Stomach (tissue), 9 donors: ENCODE data around the gene FHOD3. TPM values are rescaled to one million over a fixed set of nuclear protein-coding genes. Genes with fewer than 3 reads are reported as not detected.

Experiments used
- DNase-seq, 2 donors: peaks; one replicate each; pipeline versions ENCODE4 v3.0.0 to v3.0.0-alpha.2; 2013 to 2019
- H3K27ac ChIP-seq, 5 donors: fragments of 200-600 bp in 4 of 5; sonication (generic) in 4 of 5; one replicate each; pipeline ENCODE4 v1.5.1; 2013 to 2019; ENCODE audit warnings: mild to moderate bottlenecking in 1 of 5, moderate library complexity in 1 of 5
- H3K27me3 ChIP-seq, 3 donors: fragments of 200-600 bp; sonication (generic); one replicate each; pipeline ENCODE4 v1.5.1; 2017 to 2019; ENCODE audit warnings: mixed run types in 1 of 3
- H3K36me3 ChIP-seq, 4 donors: fragments of 200-600 bp; sonication (generic); 1 replicate in 3 of 4; 2 replicates in 1 of 4; pipeline ENCODE4 v1.5.1; 2016 to 2019
- H3K4me1 ChIP-seq, 4 donors: fragments of 200-600 bp; sonication (generic); one replicate each; pipeline ENCODE4 v1.5.1; 2016 to 2019
- H3K4me3 ChIP-seq, 4 donors: fragments of 200-600 bp; sonication (generic) in 3 of 4; one replicate each; pipeline ENCODE4 v1.5.1; 2016 to 2019; ENCODE audit warnings: mild to moderate bottlenecking in 1 of 4
- H3K9me3 ChIP-seq, 4 donors: fragments of 200-600 bp; sonication (generic); one replicate each; pipeline ENCODE4 v1.5.1; 2016 to 2019
- EP300 ChIP-seq: sonication (generic); formaldehyde crosslinking; IDR thresholded peaks from one replicate; pipeline ENCODE4 v1.6.1; 2017; ENCODE audit warnings: antibody characterized with exemption
- POLR2A ChIP-seq, 4 donors: fragments of 450-650 bp; IDR thresholded peaks; one replicate each; pipeline ENCODE4 v1.6.1; 2016; ENCODE audit warnings: antibody characterized with exemption in 4 of 4, control low read depth in 2 of 4, mild to moderate bottlenecking in 1 of 4, moderate library complexity in 1 of 4
- POLR2AphosphoS5 ChIP-seq, 3 donors: sonication (generic); formaldehyde crosslinking; IDR thresholded peaks; one replicate each; pipeline ENCODE4 v1.6.1; 2016; ENCODE audit warnings: antibody characterized with exemption in 3 of 3
- WGBS, 5 donors: extraction: QIAGEN DNeasy Blood & Tissue Kit in 3 of 5; methylation state at CpG; one replicate each; pipeline versions ENCODE4 v1.1.5 to v1.1.7; 2013 to 2018; 5-methylcytosine and 5-hydroxymethylcytosine counted together
- intact Hi-C: fragments of 100-400 bp; cut with DNase I; formaldehyde crosslinking; loops from one replicate; pipeline ENCODE4 v1.15.1; 2023; ENCODE audit warnings: low total_unique reads
- polyA plus RNA-seq, 3 donors: library from polyadenylated mRNA; stranded (reverse); fragments of 200-250 nt; gene quantifications; one replicate each; pipeline ENCODE4 v1.2.3, GENCODE V29; 2013
- total RNA-seq, 5 donors: library from RNA; depleted of rRNA; stranded (reverse); fragments of >200 nt; gene quantifications; one replicate each; pipeline versions ENCODE4 v1.1.0 to v1.2.3, GENCODE V29; 2014 to 2016
- TF ChIP-seq, protein P1 (sequence below), 7 experiments: fragments of 450-650 bp in 4 of 7; fragments of 200-600 bp in 3 of 7; sonication (generic) in 3 of 7; IDR thresholded peaks; one replicate each; pipeline ENCODE4 v1.5.1; 2016 to 2019; ENCODE audit warnings: antibody characterized with exemption in 7 of 7, control low read depth in 2 of 7, mild to moderate bottlenecking in 1 of 7
- donor health status: healthy with polysubstance abuse.
- donor health status: Bipolar disorder and iron deficiency.
- donor health status: healthy.

Gene FHOD3
- total and polyA plus RNA-seq, 8 donors: under 0.01 to 9.1 (median 4.6) TPM

DNA sequence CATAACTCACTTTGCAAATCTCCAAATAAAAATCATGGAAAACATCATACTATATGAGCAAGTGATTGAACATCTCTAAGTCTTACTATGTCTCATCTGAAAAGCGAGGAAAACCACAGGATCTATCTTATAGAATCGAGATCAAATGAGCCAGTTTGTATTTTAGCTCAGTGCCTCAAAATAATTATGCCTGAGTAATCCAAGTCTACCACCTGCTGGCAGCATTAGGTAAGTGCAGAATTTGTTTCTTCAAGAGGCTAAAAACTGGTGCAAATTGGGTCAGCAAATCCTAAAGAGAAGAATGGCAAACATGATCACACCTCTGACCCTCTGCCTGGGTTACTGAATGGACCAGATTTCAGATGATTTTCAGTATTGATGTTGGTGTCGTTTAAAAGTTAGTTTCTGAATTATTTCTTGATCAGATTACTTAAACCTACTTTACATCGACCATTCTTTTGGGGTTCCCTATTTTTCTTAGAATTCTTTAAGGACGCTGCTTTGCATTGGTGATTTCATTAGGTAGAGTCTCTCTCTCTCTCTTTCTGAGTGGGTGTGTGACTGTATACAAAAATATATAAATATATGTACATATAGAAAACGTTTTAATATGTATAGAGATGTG is 12.7 kb upstream of the FHOD3 start:
- WGBS, 5 donors: 27 to 34% (median 31%) methylated on average over 6 of the region's 6 CpGs
- Histone ChIP-seq H3K27me3 (peaks cover 3 to 22% (median 4%) of the 10 kb centered on the region in 3 donors), H3K9me3 (peaks cover 0 to 14% (median 5%) of the 10 kb centered on the region in 4 donors), H3K4me3 (no peak overlapping the region), H3K4me1 (no peaks in the 10 kb centered on the region), H3K27ac (no peak overlapping the region), H3K36me3 (no peaks in the 10 kb centered on the region)
- DNase-seq: peak in 1 of 2 donors; percentile 84
- no peak for TF ChIP-seq POLR2A (IDR thresholded peaks at IDR 0.05)
- TF ChIP-seq, protein P1, sequence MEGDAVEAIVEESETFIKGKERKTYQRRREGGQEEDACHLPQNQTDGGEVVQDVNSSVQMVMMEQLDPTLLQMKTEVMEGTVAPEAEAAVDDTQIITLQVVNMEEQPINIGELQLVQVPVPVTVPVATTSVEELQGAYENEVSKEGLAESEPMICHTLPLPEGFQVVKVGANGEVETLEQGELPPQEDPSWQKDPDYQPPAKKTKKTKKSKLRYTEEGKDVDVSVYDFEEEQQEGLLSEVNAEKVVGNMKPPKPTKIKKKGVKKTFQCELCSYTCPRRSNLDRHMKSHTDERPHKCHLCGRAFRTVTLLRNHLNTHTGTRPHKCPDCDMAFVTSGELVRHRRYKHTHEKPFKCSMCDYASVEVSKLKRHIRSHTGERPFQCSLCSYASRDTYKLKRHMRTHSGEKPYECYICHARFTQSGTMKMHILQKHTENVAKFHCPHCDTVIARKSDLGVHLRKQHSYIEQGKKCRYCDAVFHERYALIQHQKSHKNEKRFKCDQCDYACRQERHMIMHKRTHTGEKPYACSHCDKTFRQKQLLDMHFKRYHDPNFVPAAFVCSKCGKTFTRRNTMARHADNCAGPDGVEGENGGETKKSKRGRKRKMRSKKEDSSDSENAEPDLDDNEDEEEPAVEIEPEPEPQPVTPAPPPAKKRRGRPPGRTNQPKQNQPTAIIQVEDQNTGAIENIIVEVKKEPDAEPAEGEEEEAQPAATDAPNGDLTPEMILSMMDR (IDR thresholded peaks at IDR 0.05): peak in 5 of 7 experiments; percentile 73 to 90 (median 82)
- no peak for TF ChIP-seq POLR2AphosphoS5 (IDR thresholded peaks at IDR 0.05)
- TF ChIP-seq EP300: no peak
- intact Hi-C loops: loop anchor here (5.0 kb wide), 3 partner anchors 192 to 532 kb away; no protein-coding TSS in a partner anchor

DNA sequence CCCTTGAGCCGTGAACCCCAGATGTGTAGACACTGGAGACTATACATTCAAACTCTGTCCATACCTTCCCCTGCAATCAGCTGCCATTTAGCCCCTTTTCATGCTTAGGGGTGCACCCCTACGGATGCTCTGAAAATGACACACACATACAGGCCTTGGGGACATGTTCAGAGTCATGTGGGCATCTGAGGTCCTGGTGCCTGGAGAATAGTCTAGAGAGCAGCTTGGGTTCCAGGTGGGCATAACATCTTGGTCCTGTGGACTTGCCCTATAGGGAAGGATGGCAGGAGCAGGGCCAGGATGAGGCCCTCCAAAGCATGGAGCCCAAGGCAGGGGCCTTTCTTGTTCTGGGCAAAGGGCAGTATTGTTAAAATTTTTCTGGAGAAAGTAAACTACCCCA is 9.9 kb upstream of the FHOD3 start:
- Histone ChIP-seq H3K36me3 (no peaks in the 10 kb centered on the region), H3K4me3 (no peak overlapping the region), H3K27me3 (peaks cover 0 to 18% (median 4%) of the 10 kb centered on the region in 3 donors), H3K4me1 (no peaks in the 10 kb centered on the region), H3K27ac (no peak overlapping the region), H3K9me3 (peaks cover 0 to 14% (median 5%) of the 10 kb centered on the region in 4 donors)
- no peak for DNase-seq
- TF ChIP-seq POLR2A (IDR thresholded peaks at IDR 0.05) (no peak), EP300 (no peak)
- TF ChIP-seq, protein P1 (IDR thresholded peaks at IDR 0.05): no peak
- intact Hi-C loops: loop anchor here (5.0 kb wide), 1 partner anchor 270 kb away; no protein-coding TSS in a partner anchor
- 75 to 88% (median 87%) methylated on average over 2 of the region's 2 CpGs for WGBS, 5 donors

DNA sequence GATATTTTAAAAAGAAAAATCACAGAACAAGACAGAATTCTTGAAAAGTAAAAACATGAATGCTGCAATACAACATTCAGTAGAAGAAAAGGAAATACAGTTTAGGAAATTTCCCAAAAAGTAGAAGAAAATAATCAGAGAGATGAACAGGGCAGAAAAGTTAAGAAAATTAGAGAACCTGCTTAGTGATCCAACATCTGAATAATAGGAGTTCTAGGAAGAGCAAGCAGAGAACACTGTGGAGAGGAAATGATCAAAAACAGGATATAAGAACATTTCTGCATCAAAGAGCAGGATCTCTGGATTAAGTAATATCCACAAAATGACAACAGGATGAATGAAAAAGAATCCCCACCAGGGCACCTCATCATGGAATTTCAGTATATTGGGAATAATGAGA is 8.8 kb upstream of the FHOD3 start:
- no peak for DNase-seq
- TF ChIP-seq EP300 (no peak), POLR2A (IDR thresholded peaks at IDR 0.05) (no peak)
- TF ChIP-seq, protein P1 (IDR thresholded peaks at IDR 0.05): no peak
- H3K27me3 ChIP-seq: peaks cover 0 to 12% (median 4%) of the 10 kb centered on the region in 3 donors
- no peaks in the 10 kb centered on the region for H3K4me1 ChIP-seq
- peaks cover 0 to 14% (median 5%) of the 10 kb centered on the region in 4 donors for H3K9me3 ChIP-seq
- no peak overlapping the region for H3K4me3 ChIP-seq
- H3K27ac ChIP-seq: no peak overlapping the region
- intact Hi-C loops: loop anchor here (5.0 kb wide), 1 partner anchor 271 kb away; no protein-coding TSS in a partner anchor
- H3K36me3 ChIP-seq: no peaks in the 10 kb centered on the region

DNA sequence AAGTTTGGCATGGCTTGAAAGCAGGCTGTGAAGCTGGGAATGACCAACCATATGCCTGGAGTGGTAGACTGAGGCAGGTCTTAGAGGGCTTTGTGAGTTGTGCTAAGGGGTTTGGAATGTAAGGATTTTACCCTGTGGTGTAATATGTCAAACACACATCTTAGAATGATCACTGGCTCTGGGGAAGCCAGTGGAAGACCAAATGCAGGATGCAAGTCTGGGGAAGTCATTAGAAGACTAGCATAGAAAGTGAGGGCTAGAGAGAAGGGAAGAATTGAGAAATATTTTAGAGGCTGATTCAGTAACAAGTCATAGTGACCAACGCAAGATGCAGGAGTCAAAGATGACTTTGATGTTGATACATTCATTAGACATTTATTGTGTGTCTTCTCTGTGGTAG is 3.5 kb upstream of the FHOD3 start:
- H3K9me3 ChIP-seq: peaks cover 0 to 5% (median under 1%) of the 10 kb centered on the region in 4 donors
- 71 to 95% (median 84%) methylated on average over 1 of the region's 1 CpG for WGBS, 5 donors
- DNase-seq: no peak
- intact Hi-C loops: no loop called here
- H3K27me3 ChIP-seq: peaks cover 0 to 44% (median 37%) of the 10 kb centered on the region in 3 donors
- H3K4me3 ChIP-seq: no peak overlapping the region
- H3K4me1 ChIP-seq: peaks cover 21 to 31% (median 28%) of the 10 kb centered on the region in 4 donors
- no peak overlapping the region for H3K27ac ChIP-seq
- TF ChIP-seq, protein P1 (IDR thresholded peaks at IDR 0.05): no peak
- TF ChIP-seq POLR2AphosphoS5 (IDR thresholded peaks at IDR 0.05) (no peak), EP300 (no peak)
- H3K36me3 ChIP-seq: no peaks in the 10 kb centered on the region
